ENCODE data around the gene TRPC1. TPM values are rescaled to one million over a fixed set of nuclear protein-coding genes. Genes with fewer than 3 reads are reported as not detected.
A peak's percentile ranks its signal among the peaks of the same experiment; 100 is the strongest.

Gene TRPC1
- total RNA-seq, 1 experiment from 2014 or later, result 18.6 TPM

DNA sequence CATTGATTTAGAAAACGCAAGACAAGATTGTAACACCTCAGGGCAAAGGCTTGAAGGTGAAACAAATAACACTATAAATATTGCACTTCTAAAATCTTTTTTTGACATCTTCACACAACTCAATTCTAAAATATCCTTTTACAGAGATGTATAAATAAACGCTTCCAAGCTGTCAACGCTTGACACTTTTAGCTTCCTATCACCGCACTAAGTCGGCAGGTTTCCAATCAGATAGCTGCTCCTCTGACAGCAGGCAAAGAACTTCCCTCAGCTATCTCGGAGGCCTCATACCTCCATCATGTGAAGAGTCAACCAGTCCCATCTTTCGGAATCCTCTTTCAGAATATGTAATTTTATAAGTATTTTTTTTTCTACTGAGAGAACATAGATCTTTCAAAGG, 94.1 kb downstream of the TRPC1 start:
- H2BK20ac ChIP-seq (ENCODE audit: low read depth, low read length, poor library complexity, severe bottlenecking), result no peak overlapping the region
- no peaks in the 10 kb centered on the region for H3K79me1 ChIP-seq (ENCODE audit: insufficient read depth, low read depth, low read length, poor library complexity, severe bottlenecking)
- no peak overlapping the region for H2BK5ac ChIP-seq (ENCODE audit: insufficient read length, low read length)
- no peak overlapping the region for H3K4me2 ChIP-seq (ENCODE audit: insufficient read depth, insufficient read length, low read length)
- no peaks in the 10 kb centered on the region for H3K23me2 ChIP-seq (ENCODE audit: insufficient read length, low read depth, low read length, poor library complexity, severe bottlenecking)
- H2BK15ac ChIP-seq (ENCODE audit: low read depth, low read length), result no peak overlapping the region
- H3K14ac ChIP-seq (ENCODE audit: insufficient read depth, low read length), result no peak overlapping the region
- no peak overlapping the region for H2AFZ ChIP-seq (ENCODE audit: low read length)
- no peak overlapping the region for H3K56ac ChIP-seq (ENCODE audit: insufficient read length, low read depth, low read length)
- H3K9me3 ChIP-seq (ENCODE audit: control insufficient read depth, low read depth, low read length), result no peaks in the 10 kb centered on the region
- H3K4me1 ChIP-seq (ENCODE audit: insufficient read depth, low read length), result no peaks in the 10 kb centered on the region
- H4K8ac ChIP-seq (replicated peaks; ENCODE audit: insufficient read length, low read depth, low read length), result no peak overlapping the region
- Mint-ChIP-seq H3K9me3 (no peaks in the 10 kb centered on the region), H3K4me3 (no peak overlapping the region), H3K36me3 (ENCODE audit: insufficient read depth in 1 of 3, low read depth in 3 of 3) (peaks cover 0 to 4% (median 4%) of the 10 kb centered on the region in 3 experiments; a peak in 3 of 7 replicates), H3K27me3 (ENCODE audit: low read depth) (no peaks in the 10 kb centered on the region), H3K27ac (peak overlapping the region in 1 of 3 experiments; percentile 85; a peak in 1 of 7 replicates), H3K4me1 (0 out of 4 replicates have a peak, but pooled peaks cover 0 to 4% of the 10 kb centered on the region in 2 experiments)
- no peak overlapping the region for H2AK5ac ChIP-seq (ENCODE audit: insufficient read length, low read length)
- DNase-seq, result no peak
- no peak overlapping the region for H3T11ph ChIP-seq (ENCODE audit: low read length)
- no peaks in the 10 kb centered on the region for H3K79me2 ChIP-seq (ENCODE audit: insufficient read depth, low read length)
- H2BK120ac ChIP-seq (ENCODE audit: low read depth, low read length, poor library complexity, severe bottlenecking), result no peak overlapping the region
- H3K4ac ChIP-seq (ENCODE audit: low read depth, low read length), result no peak overlapping the region
- H3K9ac ChIP-seq (ENCODE audit: extremely low read depth, insufficient read length, low read length), result no peak overlapping the region
- no peaks in the 10 kb centered on the region for H3K27me3 ChIP-seq (ENCODE audit: insufficient read depth, low read length)
- WGBS (ENCODE audit: extremely low coverage, insufficient read length, low lambda C conversion rate), result 100% methylated on average over 1 of the region's 7 CpGs
- H2BK12ac ChIP-seq (ENCODE audit: insufficient read length, low read depth, low read length), result no peak overlapping the region
- H3K23ac ChIP-seq (ENCODE audit: insufficient read length, low read depth, low read length), result no peak overlapping the region
- H4K5ac ChIP-seq (ENCODE audit: insufficient read length, low read depth, low read length), result no peak overlapping the region
- no peaks in the 10 kb centered on the region for H4K20me1 ChIP-seq (ENCODE audit: control insufficient read depth, insufficient read depth, insufficient read length)
- H4K91ac ChIP-seq (ENCODE audit: insufficient read length, low read depth, low read length), result no peak overlapping the region
- no peak overlapping the region for H3K18ac ChIP-seq (ENCODE audit: insufficient read length, low read depth, low read length)
- no peak overlapping the region for H3K27ac ChIP-seq (ENCODE audit: insufficient read length, low read depth, low read length)
- TF ChIP-seq, protein P1, sequence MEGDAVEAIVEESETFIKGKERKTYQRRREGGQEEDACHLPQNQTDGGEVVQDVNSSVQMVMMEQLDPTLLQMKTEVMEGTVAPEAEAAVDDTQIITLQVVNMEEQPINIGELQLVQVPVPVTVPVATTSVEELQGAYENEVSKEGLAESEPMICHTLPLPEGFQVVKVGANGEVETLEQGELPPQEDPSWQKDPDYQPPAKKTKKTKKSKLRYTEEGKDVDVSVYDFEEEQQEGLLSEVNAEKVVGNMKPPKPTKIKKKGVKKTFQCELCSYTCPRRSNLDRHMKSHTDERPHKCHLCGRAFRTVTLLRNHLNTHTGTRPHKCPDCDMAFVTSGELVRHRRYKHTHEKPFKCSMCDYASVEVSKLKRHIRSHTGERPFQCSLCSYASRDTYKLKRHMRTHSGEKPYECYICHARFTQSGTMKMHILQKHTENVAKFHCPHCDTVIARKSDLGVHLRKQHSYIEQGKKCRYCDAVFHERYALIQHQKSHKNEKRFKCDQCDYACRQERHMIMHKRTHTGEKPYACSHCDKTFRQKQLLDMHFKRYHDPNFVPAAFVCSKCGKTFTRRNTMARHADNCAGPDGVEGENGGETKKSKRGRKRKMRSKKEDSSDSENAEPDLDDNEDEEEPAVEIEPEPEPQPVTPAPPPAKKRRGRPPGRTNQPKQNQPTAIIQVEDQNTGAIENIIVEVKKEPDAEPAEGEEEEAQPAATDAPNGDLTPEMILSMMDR (conservative IDR thresholded peaks at IDR 0.05), result no peak
